Activated CD8-positive, alpha-beta memory T cell treated with anti-CD3 and anti-CD28 coated beads, Interleukin-2, amount 50 U/mL, for 1 hour (primary cell): ENCODE results near the gene YPEL4.

Source experiments
- DNase-seq: peaks from one replicate; pipeline ENCODE4 v3.0.0-alpha.2; 2020; ENCODE audit errors: extremely low read depth

The YPEL4 gene

DNA sequence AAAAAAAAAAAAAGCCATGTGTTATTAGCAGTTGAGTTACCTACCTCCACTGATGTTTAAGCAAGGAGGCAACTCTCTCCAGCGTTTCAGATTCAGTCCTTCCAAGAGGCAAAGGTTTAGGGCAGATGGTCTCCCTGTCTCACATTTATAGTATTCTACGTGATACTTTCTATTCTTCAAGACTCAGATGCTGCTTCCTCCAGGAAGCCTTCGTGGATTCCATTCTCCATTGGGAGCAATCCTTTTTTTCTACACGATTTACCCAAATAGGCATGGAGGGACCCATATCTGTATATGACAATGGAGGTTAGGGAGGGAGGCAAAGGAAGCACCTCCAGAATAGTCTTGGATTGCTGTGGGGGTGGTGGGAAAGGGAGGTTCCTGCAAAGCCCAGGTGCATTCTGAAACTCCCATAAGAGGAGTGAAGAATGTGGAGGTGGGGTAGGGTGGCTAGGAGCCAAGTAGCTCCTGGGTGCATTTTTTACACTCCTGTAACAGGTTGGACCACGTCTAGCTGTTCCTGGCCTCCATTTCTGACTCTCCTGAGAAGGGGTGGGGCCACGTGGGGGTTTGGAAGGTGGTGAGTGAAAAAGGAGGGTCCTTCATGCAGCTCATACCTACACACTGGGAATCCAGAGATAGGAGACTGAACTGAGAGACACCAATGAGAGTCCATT, 16.2 kb downstream of the YPEL4 start:
- no peak for DNase-seq

DNA sequence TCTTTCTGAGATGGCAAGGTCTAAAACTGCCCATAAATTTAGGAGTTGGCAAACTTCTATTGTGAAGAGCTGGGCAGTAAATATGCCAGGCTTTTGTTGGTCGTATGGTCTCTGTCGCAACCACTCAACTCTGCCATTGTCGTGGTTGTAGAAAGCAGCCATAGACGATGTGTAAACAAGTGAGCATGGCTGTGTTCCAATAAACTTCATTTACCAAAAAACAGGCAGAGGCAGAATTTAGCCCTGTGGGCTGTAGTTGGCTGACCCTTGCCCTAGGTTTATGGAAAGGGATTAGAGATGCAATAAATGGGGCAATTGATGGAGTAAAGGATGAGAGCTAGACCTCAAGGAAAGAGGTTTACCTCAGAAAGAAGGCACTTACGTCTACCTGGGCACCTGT, 17.6 kb downstream of the YPEL4 start:
- DNase-seq, result no peak

DNA sequence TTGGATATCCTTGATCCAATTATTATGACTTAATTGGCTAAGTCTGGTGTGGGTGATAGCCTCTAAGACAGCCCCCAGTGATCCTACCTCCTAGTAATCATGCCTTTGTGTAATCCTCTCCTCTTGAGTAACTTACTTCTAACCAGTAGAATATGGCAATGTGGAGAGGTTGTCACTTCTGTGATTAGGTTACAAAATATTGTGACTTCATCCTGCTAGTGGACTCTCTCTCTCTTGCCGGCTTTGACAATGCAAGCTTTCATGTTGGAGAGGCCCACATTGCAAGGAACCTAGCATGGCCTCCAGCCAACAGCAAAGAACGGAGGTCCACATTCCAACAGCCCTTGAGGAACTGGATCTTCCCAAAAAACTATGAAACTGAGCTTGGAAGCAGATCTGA, 19.5 kb downstream of the YPEL4 start:
- no peak for DNase-seq

DNA sequence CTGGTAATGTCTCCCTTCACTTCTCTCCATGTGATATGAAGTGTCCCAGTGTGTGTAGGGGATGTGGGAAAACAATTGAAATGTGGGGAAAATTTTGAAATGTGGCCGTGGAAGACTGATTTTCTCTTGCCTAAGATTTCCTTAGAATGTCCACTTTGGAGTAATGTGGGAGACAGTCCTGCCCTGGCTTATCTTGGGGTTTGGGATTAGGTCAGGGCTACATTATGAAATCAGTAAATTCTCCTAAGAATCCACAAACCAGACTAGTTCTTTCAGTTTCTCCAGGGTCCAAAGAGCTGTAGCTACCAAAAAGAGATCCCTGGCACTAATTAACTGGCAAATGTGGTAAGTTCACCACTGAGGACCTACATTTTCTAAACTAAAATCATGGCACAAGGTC, 22.8 kb downstream of the YPEL4 start:
- DNase-seq, result no peak

DNA sequence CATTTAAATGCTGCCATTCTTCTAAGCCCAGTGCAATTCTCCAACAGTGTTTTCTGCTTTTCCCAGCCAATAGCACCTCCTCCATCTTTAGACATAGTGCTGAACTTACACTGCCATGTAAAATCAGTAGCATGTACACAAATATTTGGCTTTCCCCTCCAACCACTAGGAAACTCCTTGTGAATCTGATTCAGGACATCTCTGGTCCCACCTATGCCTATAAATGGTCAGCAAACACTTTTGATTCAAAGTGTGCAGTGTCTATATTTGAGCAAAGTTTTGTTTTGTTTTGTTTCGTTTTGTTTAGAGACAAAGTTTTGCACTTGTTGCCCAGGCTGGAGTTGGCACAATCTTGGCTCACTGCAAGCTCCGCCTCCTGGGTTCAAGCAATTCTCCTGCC, 24.8 kb downstream of the YPEL4 start:
- no peak for DNase-seq

DNA sequence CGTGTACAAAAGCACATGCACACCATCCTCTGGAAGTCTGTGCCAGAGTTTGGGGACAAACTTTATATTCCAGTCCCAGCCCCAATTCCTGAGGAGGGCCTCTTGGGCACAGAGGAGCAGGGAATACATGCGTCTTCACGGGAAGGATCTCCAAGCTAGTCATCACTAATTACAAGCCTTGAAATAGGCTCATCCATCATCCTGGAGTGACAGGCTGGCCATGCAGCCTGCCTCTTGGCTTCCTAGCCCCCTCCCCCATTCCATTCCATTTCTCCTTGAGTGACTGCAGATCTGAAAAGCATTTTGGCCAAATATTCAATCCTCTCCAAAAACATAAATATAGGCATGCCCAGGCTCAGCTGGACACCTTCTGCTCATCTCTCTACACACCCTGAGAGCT, 27.4 kb downstream of the YPEL4 start:
- no peak for DNase-seq

- DNase-seq, result no peak
Measured at GRCh38 chr11:57620467-57620866, 29.2 kb downstream of the YPEL4 start.

- DNase-seq, result no peak
Measured at GRCh38 chr11:57619331-57619730, 30.4 kb downstream of the YPEL4 start.

DNA sequence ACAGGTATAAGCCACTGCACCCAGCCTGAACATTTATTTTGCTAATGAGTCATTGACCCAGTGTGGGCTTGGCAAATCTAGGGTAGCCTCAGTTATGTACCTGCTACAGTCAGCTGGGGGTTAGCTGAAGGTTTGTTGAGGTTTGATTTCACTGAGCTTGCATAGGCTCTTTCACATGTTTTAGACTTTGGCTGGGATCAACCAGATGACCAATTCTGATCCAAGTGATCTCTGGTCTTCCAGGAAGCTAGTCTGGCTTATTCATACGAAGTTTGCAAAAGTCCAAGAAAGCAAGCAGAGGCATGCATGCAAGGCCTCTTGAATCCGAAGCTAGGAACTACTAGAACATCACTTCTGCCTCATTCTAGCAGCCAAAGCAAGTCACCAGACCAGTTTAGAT, 31.3 kb downstream of the YPEL4 start:
- no peak for DNase-seq

DNA sequence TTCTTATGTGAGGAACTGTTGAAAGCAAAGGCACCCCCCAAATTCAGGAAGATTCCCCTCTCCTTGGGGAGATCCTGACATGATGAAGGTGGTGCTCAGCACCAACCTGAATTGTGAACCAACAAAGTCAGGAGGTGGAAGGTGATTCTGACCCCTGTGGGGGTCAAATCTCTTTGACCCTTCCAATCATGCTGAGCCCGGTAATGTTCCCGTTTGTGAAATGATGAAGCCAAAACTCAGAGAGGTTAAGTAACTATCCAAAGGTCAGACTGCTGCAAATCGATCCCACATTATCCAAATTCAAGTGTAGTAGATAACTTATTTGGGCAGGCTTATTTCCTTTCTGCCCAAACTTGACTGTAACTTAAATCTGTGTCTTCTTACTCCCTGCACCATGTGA, 33.1 kb downstream of the YPEL4 start:
- no peak for DNase-seq

GRCh38 chr11:57615308-57615707, 34.4 kb downstream of the YPEL4 start:
- DNase-seq, result no peak

DNA sequence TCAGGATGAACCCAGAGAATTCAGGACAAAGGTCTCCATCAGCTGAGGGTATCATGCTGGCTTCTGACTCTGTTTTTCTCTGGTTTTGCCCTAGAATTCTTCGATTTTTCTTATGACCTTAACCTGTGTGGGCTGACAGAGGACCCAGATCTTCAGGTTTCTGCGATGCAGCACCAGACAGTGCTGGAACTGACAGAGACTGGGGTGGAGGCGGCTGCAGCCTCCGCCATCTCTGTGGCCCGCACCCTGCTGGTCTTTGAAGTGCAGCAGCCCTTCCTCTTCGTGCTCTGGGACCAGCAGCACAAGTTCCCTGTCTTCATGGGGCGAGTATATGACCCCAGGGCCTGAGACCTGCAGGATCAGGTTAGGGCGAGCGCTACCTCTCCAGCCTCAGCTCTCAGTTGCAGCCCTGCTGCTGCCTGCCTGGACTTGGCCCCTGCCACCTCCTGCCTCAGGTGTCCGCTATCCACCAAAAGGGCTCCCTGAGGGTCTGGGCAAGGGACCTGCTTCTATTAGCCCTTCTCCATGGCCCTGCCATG, 35.4 kb downstream of the YPEL4 start:
- DNase-seq, result no peak

GRCh38 chr11:57610170-57610569, 39.5 kb downstream of the YPEL4 start:
- no peak for DNase-seq

GRCh38 chr11:57605028-57605420, 44.7 kb downstream of the YPEL4 start:
- DNase-seq, result no peak

DNA sequence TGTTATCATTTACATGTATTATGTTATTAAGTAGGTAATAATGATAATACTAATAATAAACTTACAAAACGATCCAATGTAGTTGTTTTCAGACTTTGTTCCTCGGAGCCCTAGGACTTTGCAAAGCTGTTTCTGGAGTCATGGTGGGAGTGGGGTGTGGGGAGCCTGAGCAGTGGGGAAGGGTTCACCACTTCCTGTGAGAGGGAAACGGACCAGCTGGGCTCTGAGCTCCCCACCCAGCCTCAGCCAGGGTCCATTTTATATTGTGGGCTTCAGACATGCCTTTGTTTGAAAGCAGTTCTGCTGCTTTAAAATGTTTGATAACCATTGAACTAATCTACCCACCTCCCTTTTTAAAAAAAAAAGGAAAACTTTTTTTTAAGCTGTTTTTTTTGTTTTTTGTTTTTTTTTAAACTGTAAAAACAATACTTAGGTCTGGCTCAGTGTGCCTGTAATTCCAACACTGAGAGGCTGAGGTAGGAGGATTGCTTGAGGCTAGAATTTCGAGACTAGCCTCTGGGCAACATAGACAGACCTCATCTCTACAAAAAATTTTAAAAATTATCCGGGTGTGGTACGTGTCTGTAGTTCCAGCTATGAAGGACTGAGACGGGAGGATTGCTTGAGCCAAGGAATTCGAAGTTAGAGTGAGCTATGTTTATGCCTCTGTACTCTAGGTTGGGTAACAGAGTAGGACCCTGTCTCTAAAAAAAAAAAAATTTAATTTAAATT, 45.2 kb downstream of the YPEL4 start:
- DNase-seq, result no peak

DNA sequence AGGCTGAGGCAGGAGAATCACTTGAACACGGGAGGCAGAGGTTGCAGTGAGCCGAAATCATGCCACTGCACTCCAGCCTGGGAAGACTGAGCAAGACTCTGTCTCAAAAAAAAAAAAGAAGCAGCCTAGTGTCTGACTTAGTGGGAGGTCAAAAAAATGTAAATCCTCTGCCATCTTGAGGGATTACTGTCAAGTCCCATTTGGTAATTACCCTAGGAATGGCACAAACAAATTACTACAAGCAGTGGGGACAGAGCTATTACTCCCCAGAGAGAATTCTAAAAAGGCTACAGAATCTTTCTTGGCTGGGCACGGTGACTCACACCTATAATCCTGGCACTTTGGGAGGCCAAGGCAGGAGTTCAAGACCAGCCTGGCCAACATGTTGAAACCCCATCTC, 48.4 kb downstream of the YPEL4 start:
- no peak for DNase-seq

GRCh38 chr11:57599381-57599780, 50.3 kb downstream of the YPEL4 start:
- DNase-seq, result no peak

- no peak for DNase-seq
Measured at GRCh38 chr11:57598831-57599155, 50.9 kb downstream of the YPEL4 start.

GRCh38 chr11:57597916-57598830, 51.5 kb downstream of the YPEL4 start:
- DNase-seq, result no peak

DNA sequence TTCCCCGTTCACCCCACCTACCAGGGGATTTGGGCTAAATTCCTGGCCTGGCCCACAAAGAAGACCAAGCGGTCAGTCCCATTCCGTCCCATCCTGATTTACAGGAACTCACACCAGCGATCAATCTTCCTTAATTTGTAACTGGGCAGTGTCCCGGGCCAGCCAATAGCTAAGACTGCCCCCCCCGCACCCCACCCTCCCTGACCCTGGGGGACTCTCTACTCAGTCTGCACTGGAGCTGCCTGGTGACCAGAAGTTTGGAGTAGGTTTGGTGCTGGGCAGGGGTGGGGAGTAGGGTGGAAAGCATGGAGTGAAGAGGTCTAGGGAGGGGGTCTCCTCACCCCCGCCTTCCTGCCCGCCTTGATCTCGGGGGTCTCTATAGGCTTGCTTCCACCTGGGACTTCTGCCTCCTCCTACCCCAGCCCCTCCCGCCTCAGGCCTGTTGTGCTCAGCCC, 52.2 kb downstream of the YPEL4 start, which contains the start of gene SERPING1:
Gene SERPING1, plus strand, starts transcription at position 225 of the 455 bp plus-strand sequence. CDS start 586 bp downstream, outside the sequence.
- no peak for DNase-seq

DNA sequence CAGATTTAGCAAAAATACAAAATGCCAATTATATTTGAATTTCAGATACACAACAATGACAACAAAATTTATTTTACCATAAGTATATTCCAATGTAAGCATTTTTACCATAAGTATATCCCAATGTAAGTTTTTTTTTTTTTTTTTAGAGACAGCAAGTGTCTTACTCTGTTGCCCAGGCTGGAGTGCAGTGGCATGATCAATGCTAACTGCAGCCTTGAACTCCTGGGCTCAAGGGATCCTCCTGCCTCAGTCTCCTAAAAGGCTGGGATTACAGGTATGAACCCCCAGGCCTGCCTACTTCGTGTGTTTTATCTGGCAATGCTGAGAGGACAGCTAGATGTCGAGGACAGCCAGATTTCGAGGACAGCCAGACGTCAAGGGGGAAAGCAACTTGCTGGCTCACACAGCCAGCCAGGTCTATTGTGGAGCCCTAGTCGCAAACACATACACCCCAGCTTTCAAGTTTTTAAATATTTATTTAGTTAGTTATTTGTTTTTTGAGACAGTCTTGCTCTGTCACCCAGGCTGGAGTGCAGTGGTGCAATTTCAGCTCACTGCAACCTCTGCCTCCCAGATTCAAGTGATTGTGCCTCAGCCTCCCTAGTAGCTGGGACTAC, 53.3 kb downstream of the YPEL4 start:
- no peak for DNase-seq
